ENCODE results near the gene SRBD1. TPM values are rescaled to one million over a fixed set of nuclear protein-coding genes. Genes with fewer than 3 reads are reported as not detected.

SRBD1 gene
- total and polyA plus RNA-seq, 4 donors, result 11.2 to 43.9 (median 19.1) TPM

- Histone ChIP-seq H3K27me3 (ENCODE audit: control insufficient read depth, insufficient read depth, low read length) (no peaks in the 10 kb centered on the region), H3K36me3 (ENCODE audit: control insufficient read depth, insufficient read depth, low read length) (no peaks in the 10 kb centered on the region), H3K4me3 (ENCODE audit: low read depth, low read length) (no peak overlapping the region), H3K9me3 (ENCODE audit: control insufficient read depth, insufficient read depth, low read length) (no peaks in the 10 kb centered on the region), H3K4me1 (ENCODE audit: control insufficient read depth, insufficient read depth, low read length) (no peaks in the 10 kb centered on the region), H3K27ac (ENCODE audit: low read depth, low read length) (no peak overlapping the region)
- DNase-seq (ENCODE audit: low read depth in 4 of 6, low spot score in 6 of 6), result no peak
- no CpG with 5 or more reads among the region's 7 CpGs for WGBS (ENCODE audit: insufficient coverage)
Measured at GRCh38 chr2:45567288-45567963, 43.6 kb downstream of the SRBD1 start.

GRCh38 chr2:45559436-45559835 lies 51.6 kb downstream of the SRBD1 start:
- 100% methylated on average over 1 of the region's 3 CpGs for WGBS (ENCODE audit: insufficient coverage)
- no peak for DNase-seq (ENCODE audit: low read depth in 4 of 6, low spot score in 6 of 6)
- no peaks in the 10 kb centered on the region for H3K9me3 ChIP-seq (ENCODE audit: control insufficient read depth, insufficient read depth, low read length)
- no peak overlapping the region for H3K27ac ChIP-seq (ENCODE audit: low read depth, low read length)
- H3K36me3 ChIP-seq (ENCODE audit: control insufficient read depth, insufficient read depth, low read length), result no peaks in the 10 kb centered on the region
- H3K4me1 ChIP-seq (ENCODE audit: control insufficient read depth, insufficient read depth, low read length), result no peaks in the 10 kb centered on the region
- no peak overlapping the region for H3K4me3 ChIP-seq (ENCODE audit: low read depth, low read length)
- no peaks in the 10 kb centered on the region for H3K27me3 ChIP-seq (ENCODE audit: control insufficient read depth, insufficient read depth, low read length)

- Histone ChIP-seq H3K27me3 (ENCODE audit: control insufficient read depth, insufficient read depth, low read length) (no peaks in the 10 kb centered on the region), H3K9me3 (ENCODE audit: control insufficient read depth, insufficient read depth, low read length) (no peaks in the 10 kb centered on the region), H3K27ac (ENCODE audit: low read depth, low read length) (no peak overlapping the region), H3K4me3 (ENCODE audit: low read depth, low read length) (no peak overlapping the region), H3K36me3 (ENCODE audit: control insufficient read depth, insufficient read depth, low read length) (no peaks in the 10 kb centered on the region), H3K4me1 (ENCODE audit: control insufficient read depth, insufficient read depth, low read length) (no peaks in the 10 kb centered on the region)
- 100% methylated on average over 1 of the region's 1 CpG for WGBS (ENCODE audit: insufficient coverage)
- no peak for DNase-seq (ENCODE audit: low read depth in 4 of 6, low spot score in 6 of 6)
Measured at GRCh38 chr2:45554742-45555140, 56.3 kb downstream of the SRBD1 start.

- Histone ChIP-seq H3K36me3 (ENCODE audit: control insufficient read depth, insufficient read depth, low read length) (no peaks in the 10 kb centered on the region), H3K27me3 (ENCODE audit: control insufficient read depth, insufficient read depth, low read length) (no peaks in the 10 kb centered on the region), H3K4me3 (ENCODE audit: low read depth, low read length) (no peak overlapping the region), H3K27ac (ENCODE audit: low read depth, low read length) (no peak overlapping the region), H3K9me3 (ENCODE audit: control insufficient read depth, insufficient read depth, low read length) (no peaks in the 10 kb centered on the region), H3K4me1 (ENCODE audit: control insufficient read depth, insufficient read depth, low read length) (no peaks in the 10 kb centered on the region)
- WGBS (ENCODE audit: insufficient coverage), result no CpG with 5 or more reads among the region's 2 CpGs
- no peak for DNase-seq (ENCODE audit: low read depth in 4 of 6, low spot score in 6 of 6)
Measured at GRCh38 chr2:45554073-45554741, 56.9 kb downstream of the SRBD1 start.

- no peaks in the 10 kb centered on the region for H3K9me3 ChIP-seq (ENCODE audit: control insufficient read depth, insufficient read depth, low read length)
- H3K4me1 ChIP-seq (ENCODE audit: control insufficient read depth, insufficient read depth, low read length), result no peaks in the 10 kb centered on the region
Measured at GRCh38 chr2:45551862-45552261, 59.2 kb downstream of the SRBD1 start.

GRCh38 chr2:45545943-45546342 lies 65.1 kb downstream of the SRBD1 start:
- Histone ChIP-seq H3K27me3 (ENCODE audit: control insufficient read depth, insufficient read depth, low read length) (no peaks in the 10 kb centered on the region), H3K36me3 (ENCODE audit: control insufficient read depth, insufficient read depth, low read length) (peaks cover 16% of the 10 kb centered on the region), H3K27ac (ENCODE audit: low read depth, low read length) (no peak overlapping the region), H3K9me3 (ENCODE audit: control insufficient read depth, insufficient read depth, low read length) (peaks cover 6% of the 10 kb centered on the region), H3K4me3 (ENCODE audit: low read depth, low read length) (no peak overlapping the region), H3K4me1 (ENCODE audit: control insufficient read depth, insufficient read depth, low read length) (no peaks in the 10 kb centered on the region)
- DNase-seq (ENCODE audit: low read depth in 4 of 6, low spot score in 6 of 6), result no peak

More at GRCh38 chr2:45551862-45552261, 59.2 kb downstream of the SRBD1 start:
- no peak overlapping the region for H3K4me3 ChIP-seq (ENCODE audit: low read depth, low read length)
- H3K27me3 ChIP-seq (ENCODE audit: control insufficient read depth, insufficient read depth, low read length), result no peaks in the 10 kb centered on the region
- WGBS (ENCODE audit: insufficient coverage), result 93% methylated on average over 4 of the region's 5 CpGs
- no peak for DNase-seq (ENCODE audit: low read depth in 4 of 6, low spot score in 6 of 6)
- H3K27ac ChIP-seq (ENCODE audit: low read depth, low read length), result no peak overlapping the region
- no peaks in the 10 kb centered on the region for H3K36me3 ChIP-seq (ENCODE audit: control insufficient read depth, insufficient read depth, low read length)

- no peak for DNase-seq (ENCODE audit: low read depth in 4 of 6, low spot score in 6 of 6)
- 100% methylated on average over 1 of the region's 1 CpG for WGBS (ENCODE audit: insufficient coverage)
- Histone ChIP-seq H3K27ac (ENCODE audit: low read depth, low read length) (no peak overlapping the region), H3K9me3 (ENCODE audit: control insufficient read depth, insufficient read depth, low read length) (peaks cover 6% of the 10 kb centered on the region), H3K4me1 (ENCODE audit: control insufficient read depth, insufficient read depth, low read length) (no peaks in the 10 kb centered on the region), H3K27me3 (ENCODE audit: control insufficient read depth, insufficient read depth, low read length) (no peaks in the 10 kb centered on the region), H3K36me3 (ENCODE audit: control insufficient read depth, insufficient read depth, low read length) (peaks cover 18% of the 10 kb centered on the region), H3K4me3 (ENCODE audit: low read depth, low read length) (no peak overlapping the region)
Measured at GRCh38 chr2:45543257-45543656, 67.8 kb downstream of the SRBD1 start.

- peaks cover 6% of the 10 kb centered on the region for H3K9me3 ChIP-seq (ENCODE audit: control insufficient read depth, insufficient read depth, low read length)
- H3K4me3 ChIP-seq (ENCODE audit: low read depth, low read length), result no peak overlapping the region
- peaks cover 18% of the 10 kb centered on the region for H3K36me3 ChIP-seq (ENCODE audit: control insufficient read depth, insufficient read depth, low read length)
- H3K4me1 ChIP-seq (ENCODE audit: control insufficient read depth, insufficient read depth, low read length), result no peaks in the 10 kb centered on the region
- DNase-seq (ENCODE audit: low read depth in 4 of 6, low spot score in 6 of 6), result no peak
- no peaks in the 10 kb centered on the region for H3K27me3 ChIP-seq (ENCODE audit: control insufficient read depth, insufficient read depth, low read length)
- no peak overlapping the region for H3K27ac ChIP-seq (ENCODE audit: low read depth, low read length)
- WGBS (ENCODE audit: insufficient coverage), result 98% methylated on average over 6 of the region's 6 CpGs
Measured at GRCh38 chr2:45542013-45542412, 69.1 kb downstream of the SRBD1 start.

GRCh38 chr2:45541450-45541849 lies 69.6 kb downstream of the SRBD1 start:
- Histone ChIP-seq H3K9me3 (ENCODE audit: control insufficient read depth, insufficient read depth, low read length) (peaks cover 6% of the 10 kb centered on the region), H3K36me3 (ENCODE audit: control insufficient read depth, insufficient read depth, low read length) (peaks cover 18% of the 10 kb centered on the region), H3K4me3 (ENCODE audit: low read depth, low read length) (no peak overlapping the region), H3K27me3 (ENCODE audit: control insufficient read depth, insufficient read depth, low read length) (no peaks in the 10 kb centered on the region), H3K4me1 (ENCODE audit: control insufficient read depth, insufficient read depth, low read length) (no peaks in the 10 kb centered on the region), H3K27ac (ENCODE audit: low read depth, low read length) (no peak overlapping the region)
- 100% methylated on average over 2 of the region's 2 CpGs for whole genome bisulfite sequencing (ENCODE audit: insufficient coverage)
- no peak for DNase-seq (ENCODE audit: low read depth in 4 of 6, low spot score in 6 of 6)

- no peak for DNase-seq (ENCODE audit: low read depth in 4 of 6, low spot score in 6 of 6)
- 94% methylated on average over 8 of the region's 8 CpGs for WGBS (ENCODE audit: insufficient coverage)
- Histone ChIP-seq H3K36me3 (ENCODE audit: control insufficient read depth, insufficient read depth, low read length) (peaks cover 18% of the 10 kb centered on the region), H3K9me3 (ENCODE audit: control insufficient read depth, insufficient read depth, low read length) (peaks cover 6% of the 10 kb centered on the region), H3K27me3 (ENCODE audit: control insufficient read depth, insufficient read depth, low read length) (no peaks in the 10 kb centered on the region), H3K27ac (ENCODE audit: low read depth, low read length) (no peak overlapping the region), H3K4me3 (ENCODE audit: low read depth, low read length) (no peak overlapping the region), H3K4me1 (ENCODE audit: control insufficient read depth, insufficient read depth, low read length) (no peaks in the 10 kb centered on the region)
Measured at GRCh38 chr2:45540942-45541341, 70.1 kb downstream of the SRBD1 start.
